Neural cell (in vitro differentiated cells): ENCODE measurements around the gene DNAH10. TPM values are rescaled to one million over a fixed set of nuclear protein-coding genes. Genes with fewer than 3 reads are reported as not detected.

Source experiments
- H2AFZ ChIP-seq: fragments of 200-600, 300-800 bp; sonication (generic), shearing (Covaris generic); 2 replicates; pipeline ENCODE4 v1.6.0; 2014; ENCODE audit warnings: low read depth, mild to moderate bottlenecking, antibody characterized with exemption, low read length, moderate library complexity
- H3F3A ChIP-seq: fragments of 200-600 bp; shearing (Covaris generic); 2 replicates; pipeline ENCODE4 v1.6.1; 2016; ENCODE audit warnings: mild to moderate bottlenecking, moderate library complexity, mixed read lengths, antibody characterized with exemption, low read length; ENCODE audit not compliant: insufficient read depth, poor library complexity, severe bottlenecking
- H3K27ac ChIP-seq: fragments of 200-600, 300-800 bp; sonication (generic), shearing (Covaris generic); 2 replicates; pipeline ENCODE4 v1.5.1; 2014; ENCODE audit warnings: mild to moderate bottlenecking, low read length, moderate library complexity
- H3K27me3 ChIP-seq: fragments of 300-800, 200-600 bp; sonication (generic), shearing (Covaris generic); 2 replicates; pipeline ENCODE4 v1.6.0; 2014; ENCODE audit warnings: mild to moderate bottlenecking, low read depth, low read length, moderate library complexity; ENCODE audit not compliant: insufficient read depth
- H3K36me3 ChIP-seq: fragments of 300-800, 200-600 bp; sonication (generic), shearing (Covaris generic); 2 replicates; pipeline ENCODE4 v1.5.1; 2014; ENCODE audit warnings: mild to moderate bottlenecking, antibody characterized with exemption, low read length, moderate library complexity; ENCODE audit not compliant: insufficient read depth
- H3K4me2 ChIP-seq: fragments of 300-800, 200-600 bp; sonication (generic), shearing (Covaris generic); 2 replicates; pipeline ENCODE4 v1.6.0; 2014; ENCODE audit warnings: mild to moderate bottlenecking, low read length
- H3K4me3 ChIP-seq: fragments of 300-800, 200-600 bp; sonication (generic), shearing (Covaris generic); 2 replicates; pipeline ENCODE4 v1.5.1; 2014; ENCODE audit warnings: mild to moderate bottlenecking, low read length, moderate library complexity
- H3K79me2 ChIP-seq: fragments of 200-600 bp; shearing (Covaris generic); replicated peaks from 2 replicates; pipeline ENCODE4 v1.6.0; 2014; ENCODE audit warnings: mild to moderate bottlenecking, low read length, moderate library complexity; ENCODE audit not compliant: insufficient read depth
- H3K9ac ChIP-seq: fragments of 300-800, 200-600 bp; sonication (generic), shearing (Covaris generic); 2 replicates; pipeline ENCODE4 v1.6.1; 2016; ENCODE audit warnings: mild to moderate bottlenecking, low read length, mixed read lengths
- H3K9me2 ChIP-seq: fragments of 200-600 bp; shearing (Covaris generic); 2 replicates; pipeline ENCODE4 v1.6.1; 2016; ENCODE audit warnings: mild to moderate bottlenecking, low read length, mixed read lengths; ENCODE audit not compliant: insufficient read depth
- H3K9me3 ChIP-seq: fragments of 200-600, 300-800 bp; sonication (generic), shearing (Covaris generic); 2 replicates; pipeline ENCODE4 v1.6.1; 2016; ENCODE audit warnings: mild to moderate bottlenecking, mixed run types, low read length, moderate library complexity, mixed read lengths
- H4K20me1 ChIP-seq: fragments of 200-600 bp; shearing (Covaris generic); 2 replicates; pipeline ENCODE4 v1.6.1; 2016; ENCODE audit warnings: mild to moderate bottlenecking, mixed run types; ENCODE audit not compliant: insufficient read depth
- CTCF ChIP-seq: fragments of 450-650 bp; IDR thresholded peaks from 2 replicates; pipeline ENCODE4 v1.5.1; 2014; ENCODE audit warnings: antibody characterized with exemption, mild to moderate bottlenecking, moderate library complexity; ENCODE audit not compliant: poor library complexity, severe bottlenecking
- EP300 ChIP-seq: fragments of 450-650 bp; conservative IDR thresholded peaks from 2 replicates; pipeline ENCODE4 v1.6.1; 2014; ENCODE audit warnings: antibody characterized with exemption, mild to moderate bottlenecking, moderate library complexity; ENCODE audit not compliant: poor library complexity, severe bottlenecking
- EZH2 ChIP-seq: fragments of 200-600, 300-800 bp; shearing (Covaris generic), sonication (generic); IDR thresholded peaks from 2 replicates; pipeline ENCODE4 v1.6.1; 2014; ENCODE audit warnings: antibody characterized with exemption, low read length, borderline replicate concordance, mild to moderate bottlenecking; ENCODE audit not compliant: insufficient read depth, poor library complexity, severe bottlenecking
- MXI1 ChIP-seq: fragments of 450-650 bp; conservative IDR thresholded peaks from 2 replicates; pipeline ENCODE4 v1.6.1; 2014; ENCODE audit warnings: antibody characterized with exemption, mild to moderate bottlenecking; ENCODE audit not compliant: poor library complexity, severe bottlenecking
- POLR2AphosphoS5 ChIP-seq: IDR thresholded peaks from 2 replicates; pipeline ENCODE4 v1.6.1; 2012
- RAD21 ChIP-seq: fragments of 450-650 bp; conservative IDR thresholded peaks from 2 replicates; pipeline ENCODE4 v1.6.1; 2014; ENCODE audit warnings: antibody characterized with exemption, mild to moderate bottlenecking, moderate library complexity
- REST ChIP-seq: IDR thresholded peaks from 2 replicates; pipeline ENCODE4 v1.6.1; 2012; ENCODE audit warnings: borderline replicate concordance
- SMC3 ChIP-seq: fragments of 450-650 bp; conservative IDR thresholded peaks from 2 replicates; pipeline ENCODE4 v1.6.1; 2014; ENCODE audit warnings: antibody characterized with exemption, mild to moderate bottlenecking, moderate library complexity; ENCODE audit not compliant: poor library complexity
- TAF1 ChIP-seq: IDR thresholded peaks from 2 replicates; pipeline ENCODE4 v1.6.1; 2012; ENCODE audit warnings: low read depth
- polyA plus RNA-seq: library from polyadenylated mRNA; depleted of rRNA; stranded (reverse); fragments of >200 nt; gene quantifications from 2 replicates; pipeline ENCODE4 v1.2.3, GENCODE V29; 2014

The DNAH10 gene
- polyA plus RNA-seq, 1 donor from 2014 or later: 1.9 TPM

GRCh38 chr12:123879101-123879500 lies 117.0 kb downstream of the DNAH10 start:
- H2AFZ ChIP-seq: no peak overlapping the region
- no peaks in the 10 kb centered on the region for H3F3A ChIP-seq
- no peaks in the 10 kb centered on the region for H3K9me3 ChIP-seq
- no peaks in the 10 kb centered on the region for H4K20me1 ChIP-seq
- no peaks in the 10 kb centered on the region for H3K79me2 ChIP-seq
- H3K27ac ChIP-seq: no peak overlapping the region
- TF ChIP-seq EP300 (no peak), POLR2AphosphoS5 (no peak), REST (no peak), SMC3 (no peak)
- no peaks in the 10 kb centered on the region for H3K9me2 ChIP-seq
- no peak overlapping the region for H3K4me3 ChIP-seq
- H3K4me2 ChIP-seq: no peak overlapping the region
- H3K27me3 ChIP-seq: no peaks in the 10 kb centered on the region
- H3K9ac ChIP-seq: no peak overlapping the region
- H3K36me3 ChIP-seq: no peaks in the 10 kb centered on the region

- H3K4me3 ChIP-seq: no peak overlapping the region
- H3K9me2 ChIP-seq: no peaks in the 10 kb centered on the region
- H3K9me3 ChIP-seq: no peaks in the 10 kb centered on the region
- H3K36me3 ChIP-seq: no peaks in the 10 kb centered on the region
- H3K79me2 ChIP-seq: no peaks in the 10 kb centered on the region
- no peaks in the 10 kb centered on the region for H3K27me3 ChIP-seq
- no peak overlapping the region for H2AFZ ChIP-seq
- no peak overlapping the region for H3K4me2 ChIP-seq
- no peaks in the 10 kb centered on the region for H3F3A ChIP-seq
- H3K27ac ChIP-seq: no peak overlapping the region
- no peaks in the 10 kb centered on the region for H4K20me1 ChIP-seq
- TF ChIP-seq SMC3 (no peak), POLR2AphosphoS5 (no peak), CTCF (no peak), EZH2 (no peak), EP300 (no peak), MXI1 (no peak), RAD21 (no peak), TAF1 (no peak), REST (no peak)
- H3K9ac ChIP-seq: no peak overlapping the region
These were observed 117.6 kb downstream of the DNAH10 start for GRCh38 chr12:123879691-123880090.
